Esophagus muscularis mucosa (tissue), 4 donors: ENCODE measurements around the gene DGCR8. TPM values are rescaled to one million over a fixed set of nuclear protein-coding genes. Genes with fewer than 3 reads are reported as not detected.

Source experiments
- DNase-seq: peaks from one replicate; pipeline ENCODE4 v3.0.0-alpha.2; 2017; ENCODE audit errors: extremely low spot score
- H3K27ac ChIP-seq, 4 donors: fragments of 200-600 bp; sonication (generic); replicated peaks in 1 of 4; 1 replicate in 3 of 4; 2 replicates in 1 of 4; pipeline ENCODE4 v1.5.1; 2016 to 2019; ENCODE audit warnings: mild to moderate bottlenecking in 1 of 4
- H3K27me3 ChIP-seq, 4 donors: fragments of 200-600 bp; sonication (generic); one replicate each; pipeline versions ENCODE4 v1.5.1 to v1.6.0; 2016 to 2019
- H3K36me3 ChIP-seq, 4 donors: fragments of 200-600 bp; sonication (generic); one replicate each; pipeline ENCODE4 v1.5.1; 2016 to 2019
- H3K4me1 ChIP-seq, 4 donors: fragments of 200-600 bp; sonication (generic); one replicate each; pipeline ENCODE4 v1.5.1; 2016 to 2019
- H3K4me3 ChIP-seq, 4 donors: fragments of 200-600 bp; sonication (generic); 1 replicate in 2 of 4; 2 replicates in 2 of 4; pipeline ENCODE4 v1.5.1; 2016 to 2019; ENCODE audit warnings: mild to moderate bottlenecking in 4 of 4, moderate library complexity in 1 of 4
- H3K9me3 ChIP-seq, 4 donors: fragments of 200-600 bp; sonication (generic); 1 replicate in 3 of 4; 2 replicates in 1 of 4; pipeline ENCODE4 v1.5.1; 2016 to 2019
- EP300 ChIP-seq: sonication (generic); formaldehyde crosslinking; IDR thresholded peaks from one replicate; pipeline ENCODE4 v1.6.1; 2017; ENCODE audit warnings: antibody characterized with exemption
- POLR2A ChIP-seq: fragments of 450-650 bp; IDR thresholded peaks from one replicate; pipeline ENCODE4 v1.6.1; 2017; ENCODE audit warnings: antibody characterized with exemption, moderate library complexity, mild to moderate bottlenecking, low read depth
- POLR2AphosphoS5 ChIP-seq, 2 donors: sonication (generic); formaldehyde crosslinking; IDR thresholded peaks; one replicate each; pipeline ENCODE4 v1.6.1; 2017; ENCODE audit warnings: antibody characterized with exemption in 2 of 2
- WGBS: methylation state at CpG from one replicate; pipeline ENCODE4 v1.1.5; 2018; 5-methylcytosine and 5-hydroxymethylcytosine counted together
- intact Hi-C: fragments of 100-400 bp; cut with DNase I; formaldehyde crosslinking; loops from one replicate; pipeline ENCODE4 v1.15.1; 2023
- total RNA-seq, 4 donors: library from RNA; depleted of rRNA; stranded (reverse); fragments of >200 nt; gene quantifications; one replicate each; pipeline versions ENCODE4 v1.1.0 to v1.2.1, GENCODE V29; 2016
- TF ChIP-seq, protein P1 (sequence below), 3 experiments: fragments of 200-600 bp in 2 of 3; fragments of 450-650 bp in 1 of 3; sonication (generic) in 2 of 3; IDR thresholded peaks; one replicate each; pipeline ENCODE4 v1.5.1; 2017 to 2019; ENCODE audit warnings: antibody characterized with exemption in 3 of 3, mild to moderate bottlenecking in 2 of 3, moderate library complexity in 1 of 3

The DGCR8 gene
- total RNA-seq, 4 donors from 2014 or later, result 16.9 to 26.6 (median 19.6) TPM

GRCh38 chr22:20118300-20119020 is 38.4 kb downstream of the DGCR8 start:
- Histone ChIP-seq H3K9me3 (no peaks in the 10 kb centered on the region), H3K4me1 (peaks cover 29 to 75% (median 56%) of the 10 kb centered on the region in 4 donors), H3K27ac (peak overlapping the region; percentile 85 to 91 (median 88)), H3K36me3 (peaks cover 26 to 70% (median 59%) of the 10 kb centered on the region in 4 donors), H3K27me3 (no peaks in the 10 kb centered on the region), H3K4me3 (peak overlapping the region; percentile 80 to 91 (median 86))
- 10% methylated on average over 8 of the region's 8 CpGs for WGBS
- intact Hi-C loops, result no loop called here
- DNase-seq, result no peak
- no peak for TF ChIP-seq EP300
- TF ChIP-seq, protein P1, sequence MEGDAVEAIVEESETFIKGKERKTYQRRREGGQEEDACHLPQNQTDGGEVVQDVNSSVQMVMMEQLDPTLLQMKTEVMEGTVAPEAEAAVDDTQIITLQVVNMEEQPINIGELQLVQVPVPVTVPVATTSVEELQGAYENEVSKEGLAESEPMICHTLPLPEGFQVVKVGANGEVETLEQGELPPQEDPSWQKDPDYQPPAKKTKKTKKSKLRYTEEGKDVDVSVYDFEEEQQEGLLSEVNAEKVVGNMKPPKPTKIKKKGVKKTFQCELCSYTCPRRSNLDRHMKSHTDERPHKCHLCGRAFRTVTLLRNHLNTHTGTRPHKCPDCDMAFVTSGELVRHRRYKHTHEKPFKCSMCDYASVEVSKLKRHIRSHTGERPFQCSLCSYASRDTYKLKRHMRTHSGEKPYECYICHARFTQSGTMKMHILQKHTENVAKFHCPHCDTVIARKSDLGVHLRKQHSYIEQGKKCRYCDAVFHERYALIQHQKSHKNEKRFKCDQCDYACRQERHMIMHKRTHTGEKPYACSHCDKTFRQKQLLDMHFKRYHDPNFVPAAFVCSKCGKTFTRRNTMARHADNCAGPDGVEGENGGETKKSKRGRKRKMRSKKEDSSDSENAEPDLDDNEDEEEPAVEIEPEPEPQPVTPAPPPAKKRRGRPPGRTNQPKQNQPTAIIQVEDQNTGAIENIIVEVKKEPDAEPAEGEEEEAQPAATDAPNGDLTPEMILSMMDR (IDR thresholded peaks at IDR 0.05), result no peak
- TF ChIP-seq POLR2AphosphoS5 (IDR thresholded peaks at IDR 0.05), result no peak
- no peak for TF ChIP-seq POLR2A

- no peak for DNase-seq
- H3K4me1 ChIP-seq, result peaks cover 19 to 50% (median 40%) of the 10 kb centered on the region in 4 donors
- H3K9me3 ChIP-seq, result no peaks in the 10 kb centered on the region
- no peak overlapping the region for H3K27ac ChIP-seq
- no peak overlapping the region for H3K4me3 ChIP-seq
- intact Hi-C loops, result no loop called here
- no peaks in the 10 kb centered on the region for H3K27me3 ChIP-seq
- WGBS, result 87% methylated on average over 19 of the region's 22 CpGs
- no peak for TF ChIP-seq EP300
- TF ChIP-seq POLR2A, result no peak
- TF ChIP-seq, protein P1 (IDR thresholded peaks at IDR 0.05), result no peak
- TF ChIP-seq POLR2AphosphoS5 (IDR thresholded peaks at IDR 0.05), result no peak
- H3K36me3 ChIP-seq, result peaks cover 53 to 79% (median 69%) of the 10 kb centered on the region in 4 donors
These were observed 41.9 kb downstream of the DGCR8 start for GRCh38 chr22:20121856-20122415.

- Histone ChIP-seq H3K4me3 (no peak overlapping the region), H3K27me3 (no peaks in the 10 kb centered on the region), H3K9me3 (no peaks in the 10 kb centered on the region), H3K36me3 (peaks cover 54 to 91% (median 76%) of the 10 kb centered on the region in 4 donors), H3K27ac (no peak overlapping the region), H3K4me1 (peaks cover 12 to 41% (median 31%) of the 10 kb centered on the region in 4 donors)
- TF ChIP-seq EP300 (no peak), POLR2AphosphoS5 (IDR thresholded peaks at IDR 0.05) (no peak), POLR2A (no peak)
- TF ChIP-seq, protein P1 (IDR thresholded peaks at IDR 0.05), result no peak
- WGBS, result 91% methylated on average over 9 of the region's 13 CpGs
- intact Hi-C loops, result no loop called here
- no peak for DNase-seq
These were observed 43.5 kb downstream of the DGCR8 start for GRCh38 chr22:20123366-20124082.

- intact Hi-C loops, result no loop called here
- 98% methylated on average over 5 of the region's 11 CpGs for WGBS
These were observed 44.2 kb downstream of the DGCR8 start for GRCh38 chr22:20124083-20124787.

More at GRCh38 chr22:20124083-20124787, 44.2 kb downstream of the DGCR8 start:
- Histone ChIP-seq H3K9me3 (no peaks in the 10 kb centered on the region), H3K27ac (no peak overlapping the region), H3K27me3 (no peaks in the 10 kb centered on the region), H3K4me3 (no peak overlapping the region), H3K36me3 (peaks cover 52 to 85% (median 72%) of the 10 kb centered on the region in 4 donors), H3K4me1 (peaks cover 5 to 33% (median 24%) of the 10 kb centered on the region in 4 donors)
- TF ChIP-seq, protein P1 (IDR thresholded peaks at IDR 0.05), result no peak
- TF ChIP-seq EP300, result no peak
- no peak for DNase-seq
